HG03571 (cell line): ENCODE data around the gene RUNX1.

ENCODE experiments used
- ATAC-seq: cut with Tn5 transposase; IDR thresholded peaks from one replicate; pipeline ENCODE4 v1.9.1; 2021; ENCODE audit not compliant: unreplicated experiment

RUNX1 gene

DNA sequence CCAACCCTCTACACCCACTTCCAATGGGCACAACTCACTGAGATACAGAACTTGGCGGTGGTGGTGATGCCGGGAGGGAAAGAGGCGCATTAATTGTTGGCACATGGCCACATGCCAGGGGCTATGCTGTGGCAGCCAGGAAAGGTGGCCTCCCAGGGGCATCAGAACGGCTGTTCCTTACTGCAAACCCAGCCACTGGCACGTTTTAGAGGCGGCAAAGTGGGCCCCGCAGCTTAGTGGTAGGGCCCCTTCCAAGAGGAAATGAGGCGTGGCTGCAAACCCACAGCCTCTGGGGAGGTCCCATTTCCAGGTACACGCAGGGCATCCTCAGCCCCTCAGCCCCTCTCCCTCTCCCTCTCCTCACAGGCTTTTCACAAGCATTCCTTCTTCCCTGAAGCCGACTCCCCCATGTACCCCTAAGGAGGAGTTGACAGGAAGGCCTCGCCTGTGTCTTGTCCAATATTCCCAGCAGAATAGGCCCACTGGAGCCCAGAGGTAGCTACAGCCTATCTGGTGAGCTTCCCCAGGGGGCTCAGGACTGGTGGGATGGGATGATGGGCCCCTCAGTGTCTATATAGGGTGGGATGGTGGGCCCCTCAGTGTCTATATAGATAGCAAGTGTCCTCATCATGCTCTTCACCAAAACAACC lies 214.1 kb downstream of the RUNX1 start:
- ATAC-seq = no peak

DNA sequence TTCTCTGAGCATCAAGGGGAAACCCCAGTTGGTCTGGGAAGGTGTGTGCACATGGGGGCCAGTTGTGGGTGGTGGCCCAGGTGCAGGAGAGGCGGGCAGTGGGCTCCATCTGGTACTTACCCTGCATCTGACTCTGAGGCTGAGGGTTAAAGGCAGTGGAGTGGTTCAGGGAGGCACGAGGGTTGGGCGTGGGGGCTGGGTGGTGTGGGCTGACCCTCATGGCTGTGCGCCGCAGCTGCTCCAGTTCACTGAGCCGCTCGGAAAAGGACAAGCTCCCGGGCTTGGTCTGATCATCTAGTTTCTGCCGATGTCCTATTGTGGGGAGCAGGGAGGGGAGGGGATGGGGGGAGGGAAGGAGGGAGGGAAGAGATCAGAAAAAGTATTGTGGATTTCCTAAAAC lies 214.8 kb downstream of the RUNX1 start:
- no peak for ATAC-seq

DNA sequence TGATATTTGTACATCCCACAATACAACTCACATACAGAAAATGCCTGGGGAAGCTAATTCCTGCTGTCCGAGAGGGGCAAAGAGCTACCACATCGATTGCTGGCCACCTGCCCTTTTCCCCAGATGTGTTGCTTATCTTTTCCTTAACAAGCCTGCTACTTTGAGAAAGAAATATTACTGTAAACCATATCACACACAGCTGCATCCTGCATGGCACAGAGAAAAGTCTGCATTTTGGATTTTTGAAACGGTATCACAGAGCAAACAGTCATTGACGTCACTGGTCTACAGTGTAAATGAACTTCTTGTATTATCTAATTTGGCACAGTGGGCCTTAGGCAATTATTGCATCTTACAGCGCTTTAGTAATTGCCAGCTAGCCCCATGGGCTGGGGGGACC lies 215.6 kb downstream of the RUNX1 start:
- no peak for ATAC-seq

DNA sequence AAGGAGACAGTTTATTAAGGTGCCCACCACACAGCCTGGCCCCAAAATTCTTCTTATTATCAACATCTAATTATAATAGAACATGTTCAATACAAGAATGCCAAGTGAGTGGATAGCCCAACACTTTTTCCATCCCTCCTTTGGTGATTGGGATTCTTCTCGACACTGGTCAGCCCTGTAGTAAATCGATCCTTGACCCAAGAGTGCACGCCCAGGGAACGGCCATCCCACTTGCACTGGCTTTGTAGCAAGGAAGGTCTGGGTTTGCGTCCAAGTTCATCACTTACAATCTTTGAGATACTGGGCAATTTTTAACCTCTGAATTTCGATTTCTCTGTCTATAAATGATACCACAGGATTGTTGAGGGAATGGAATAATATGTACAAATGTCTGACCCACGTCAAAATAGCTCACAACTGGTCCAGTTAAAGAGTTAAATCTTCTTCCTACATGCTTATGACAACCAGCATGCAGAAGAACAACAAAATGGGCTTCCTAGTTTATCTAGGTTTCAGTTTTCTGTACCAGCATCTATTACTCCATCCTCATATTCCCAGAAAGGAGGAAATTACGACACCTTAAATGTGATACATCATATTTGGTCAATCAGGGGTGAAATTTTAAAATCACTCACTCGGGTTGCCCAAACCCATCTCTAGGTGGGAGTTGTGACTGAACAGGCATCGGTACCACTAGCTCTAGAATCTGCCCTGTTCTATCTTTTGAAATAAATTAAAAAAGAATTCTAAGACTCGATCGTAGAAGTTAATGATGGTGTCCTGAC lies 218.5 kb downstream of the RUNX1 start:
- ATAC-seq = no peak

DNA sequence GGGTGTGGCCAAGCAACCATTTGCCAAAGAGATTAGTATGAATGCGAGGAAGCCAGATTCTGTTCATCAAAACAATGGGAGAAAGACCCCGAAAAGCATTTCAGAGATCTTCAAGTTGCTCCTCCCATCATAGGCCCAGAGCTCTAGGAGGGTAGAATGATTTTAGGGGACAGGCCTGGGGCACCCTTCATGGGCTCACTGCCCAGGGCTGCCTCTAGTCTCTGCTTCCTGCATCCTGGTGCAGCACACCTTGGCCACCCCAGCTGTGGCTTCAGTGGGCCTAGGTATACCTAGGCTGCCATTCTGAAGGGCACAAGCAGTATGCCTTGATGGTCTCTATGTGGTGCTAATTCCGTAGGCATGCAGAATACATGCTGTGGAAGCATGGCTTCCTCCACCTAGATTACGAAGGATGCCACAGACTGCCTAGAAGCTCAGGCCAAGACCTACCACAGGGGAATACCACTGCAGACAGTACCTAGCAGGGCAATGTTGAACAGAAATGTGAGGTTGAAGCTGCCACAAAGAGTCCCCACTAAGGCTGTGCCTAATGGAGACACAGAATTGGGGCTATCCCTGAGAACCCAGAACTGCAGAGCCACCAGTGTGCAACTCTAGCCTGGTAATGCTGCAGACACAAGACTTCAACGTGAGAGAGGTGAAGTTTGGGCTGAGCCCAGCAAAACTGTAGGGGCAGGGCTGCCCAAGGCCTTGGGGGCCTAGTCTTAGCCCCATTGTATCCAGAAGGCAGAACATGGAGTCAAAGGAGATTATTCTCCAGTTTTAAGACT lies 221.5 kb downstream of the RUNX1 start:
- ATAC-seq = no peak

DNA sequence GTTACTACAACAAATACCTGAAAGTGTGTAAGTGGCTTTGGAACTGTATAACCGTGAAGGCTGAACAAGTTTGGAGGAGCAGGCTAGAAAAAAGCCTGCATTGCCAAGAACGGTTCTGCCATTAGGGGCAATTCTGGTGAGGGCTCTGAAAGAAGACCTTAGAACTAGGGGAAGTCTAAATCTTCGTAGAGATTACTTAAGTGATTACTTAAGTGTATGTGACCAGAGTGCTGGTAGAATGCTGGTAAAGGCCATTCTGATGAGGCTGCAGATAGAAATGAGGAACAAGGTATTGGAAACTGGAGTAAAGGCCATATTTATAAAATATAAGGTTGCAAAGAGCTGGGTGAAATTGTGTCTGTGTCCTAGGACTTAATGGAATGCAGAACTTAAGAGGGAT lies 222.3 kb downstream of the RUNX1 start:
- no peak for ATAC-seq

DNA sequence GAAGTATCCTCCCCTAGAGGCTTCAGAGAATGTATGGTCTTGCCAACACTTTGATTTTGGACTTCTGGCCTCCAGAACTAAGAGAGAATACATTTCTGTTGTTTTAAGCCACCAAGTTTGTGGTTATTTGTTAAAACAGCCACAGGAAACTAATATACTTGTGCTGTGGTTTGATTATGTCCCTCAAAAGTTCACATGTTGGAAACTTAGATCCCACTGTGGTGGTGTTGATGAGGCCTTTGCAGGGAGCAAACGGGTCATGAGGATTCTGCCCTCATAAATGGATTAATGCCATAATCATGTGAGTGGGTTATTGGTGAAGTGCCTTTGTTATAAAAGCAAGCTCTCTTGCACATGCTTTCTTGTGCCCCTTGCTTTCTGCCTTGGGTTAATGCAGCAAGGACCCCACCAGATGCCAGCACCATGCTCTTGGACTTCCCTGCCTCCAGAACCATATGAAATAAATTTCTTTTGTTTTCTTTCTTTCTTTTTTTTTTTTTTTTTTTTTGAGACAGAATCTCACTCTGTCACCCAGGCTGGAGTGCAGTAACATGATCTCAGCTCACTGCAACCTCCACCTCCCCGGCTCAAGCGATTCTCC lies 223.1 kb downstream of the RUNX1 start:
- ATAC-seq = no peak

DNA sequence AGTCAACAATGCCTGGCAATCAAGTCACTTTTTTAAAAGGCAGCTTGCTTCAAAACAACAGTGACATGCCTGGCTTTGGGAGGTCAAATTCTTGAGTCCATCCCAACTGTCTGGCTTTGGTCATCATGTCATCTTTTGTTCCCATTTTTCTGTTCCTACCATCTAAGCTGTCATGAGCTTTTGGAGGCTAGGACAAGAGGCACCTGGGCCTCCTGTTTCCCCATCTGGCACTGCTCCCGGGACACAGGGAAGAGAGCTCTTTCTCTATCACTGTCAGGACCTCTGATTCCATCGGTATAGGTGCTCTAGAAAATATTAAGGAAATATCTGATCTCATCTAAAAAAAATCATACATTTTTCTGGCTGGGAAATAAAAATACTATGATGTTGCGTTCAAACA lies 224.0 kb downstream of the RUNX1 start:
- no peak for ATAC-seq

DNA sequence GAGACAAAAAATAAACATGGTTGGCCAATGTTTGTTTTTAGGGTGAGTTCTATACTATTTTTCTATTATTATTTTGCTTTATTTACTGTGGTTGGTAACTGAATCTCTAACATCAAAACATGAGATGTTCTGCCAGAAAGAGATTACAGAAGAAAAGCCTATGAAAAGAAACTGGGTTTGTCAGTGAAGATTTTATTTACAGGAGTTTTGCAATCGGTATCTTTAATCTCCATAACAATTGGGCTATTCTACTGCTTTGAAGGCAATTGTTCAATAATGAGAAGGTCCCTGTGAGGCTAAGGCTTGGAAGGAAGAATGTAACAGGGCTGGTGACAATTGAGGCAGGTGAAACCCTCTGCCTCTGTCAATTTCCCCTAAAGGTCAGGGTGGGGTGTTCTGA lies 224.8 kb downstream of the RUNX1 start:
- no peak for ATAC-seq

DNA sequence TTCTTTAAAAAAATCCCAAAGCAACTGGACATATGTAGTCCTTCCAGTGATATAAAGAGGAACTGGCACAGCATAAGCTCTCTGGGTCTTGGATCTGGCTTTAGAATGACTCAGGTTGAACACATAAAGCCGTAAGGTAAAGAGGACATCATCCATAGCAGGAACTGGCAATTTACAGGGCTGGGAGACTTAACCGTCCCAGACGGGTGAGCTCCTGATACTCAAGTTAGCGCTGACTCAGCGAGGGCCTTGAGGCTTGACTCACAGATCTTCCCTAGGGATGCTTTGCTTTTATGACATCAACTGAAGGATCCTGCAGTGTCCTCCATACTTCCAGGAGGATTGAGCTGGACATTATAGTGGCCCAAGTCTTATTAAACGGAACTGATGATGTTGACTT lies 226.2 kb downstream of the RUNX1 start:
- no peak for ATAC-seq

DNA sequence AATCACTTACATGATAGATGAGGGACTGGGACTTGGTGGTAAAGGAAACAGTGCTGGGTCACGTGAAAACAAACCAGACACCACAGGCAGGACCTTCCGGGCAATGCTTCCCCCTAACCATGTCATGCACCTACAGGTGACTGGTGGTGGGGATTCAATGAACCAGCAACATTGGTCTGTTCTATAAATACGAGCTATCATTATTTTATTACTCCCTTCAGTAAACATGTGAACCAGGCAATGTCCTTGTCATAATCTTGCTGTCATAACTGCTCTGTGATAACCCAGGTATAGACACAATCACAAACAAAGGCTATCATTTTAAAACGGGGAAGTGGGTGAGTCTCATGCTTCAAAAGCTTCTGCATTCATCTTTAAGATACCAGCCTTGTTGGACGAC lies 226.9 kb downstream of the RUNX1 start:
- ATAC-seq = no peak

DNA sequence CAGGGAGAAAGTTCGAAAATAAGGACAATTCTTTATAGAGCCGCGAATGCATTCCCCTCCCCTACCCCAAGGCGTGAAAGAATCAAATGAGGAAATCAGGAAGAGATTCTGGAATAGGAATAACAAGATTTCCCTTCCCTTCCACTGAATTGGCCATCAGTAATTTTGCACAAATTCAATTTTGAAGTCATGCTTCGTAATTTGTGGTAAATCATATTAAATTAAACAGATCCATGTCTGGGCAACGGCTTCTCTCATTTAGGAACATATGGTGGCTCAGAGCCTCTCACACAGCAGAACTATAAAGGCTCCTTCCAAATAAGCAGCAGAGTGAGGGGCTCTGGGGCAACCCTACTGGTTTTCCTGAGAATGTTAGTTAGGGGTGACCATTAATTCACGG lies 227.4 kb downstream of the RUNX1 start:
- ATAC-seq = no peak

DNA sequence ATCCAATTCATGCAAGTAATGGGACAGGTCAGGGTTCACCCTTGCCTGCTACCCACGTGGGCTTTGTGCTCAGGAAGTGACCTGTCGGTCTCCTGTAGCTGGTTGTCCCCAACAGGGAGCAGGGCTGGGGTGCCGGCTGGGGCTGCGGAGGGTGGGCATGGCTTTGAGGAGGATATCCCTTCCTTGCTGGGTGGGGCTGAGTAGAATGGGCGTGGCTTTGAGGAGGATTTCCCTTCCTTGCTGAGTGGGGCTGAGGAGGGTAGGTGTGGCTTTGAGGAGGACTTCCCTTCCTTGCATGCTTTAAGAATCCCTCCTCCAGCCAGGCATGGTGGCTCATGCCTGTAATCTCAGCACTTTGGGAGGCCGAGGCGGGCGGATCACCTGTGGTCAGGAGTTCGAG lies 229.1 kb downstream of the RUNX1 start:
- ATAC-seq = no peak

DNA sequence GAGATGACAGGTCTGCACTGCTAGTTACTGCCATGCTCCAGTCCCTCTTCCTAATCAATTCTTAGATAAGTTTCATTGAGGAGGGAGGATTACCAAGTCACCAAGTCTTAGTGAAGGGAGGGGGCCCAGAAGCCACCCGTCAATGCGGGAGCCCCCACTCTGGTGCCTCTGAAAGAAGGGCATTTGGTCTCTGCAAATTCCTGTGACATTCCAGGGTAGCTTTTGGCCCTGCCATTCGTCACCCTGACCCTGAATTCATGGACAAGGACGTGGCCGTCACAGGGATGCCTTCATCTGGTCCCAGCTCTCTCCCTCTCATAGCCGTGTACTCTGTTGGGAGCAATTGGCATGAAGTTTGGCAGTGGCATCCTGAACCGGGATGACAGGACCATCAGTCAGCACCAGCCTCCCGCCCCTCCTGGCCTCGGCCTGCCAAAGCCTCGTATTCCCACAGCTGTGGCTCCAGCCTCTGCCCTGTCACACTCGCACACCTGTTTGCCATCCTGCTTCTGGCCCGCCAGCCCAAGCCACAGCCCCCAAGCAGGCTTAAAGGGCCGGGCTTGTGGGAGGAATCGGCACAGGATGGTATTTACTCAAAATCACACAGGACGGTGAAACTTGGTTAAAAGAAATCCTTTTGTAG lies 229.6 kb downstream of the RUNX1 start:
- no peak for ATAC-seq

DNA sequence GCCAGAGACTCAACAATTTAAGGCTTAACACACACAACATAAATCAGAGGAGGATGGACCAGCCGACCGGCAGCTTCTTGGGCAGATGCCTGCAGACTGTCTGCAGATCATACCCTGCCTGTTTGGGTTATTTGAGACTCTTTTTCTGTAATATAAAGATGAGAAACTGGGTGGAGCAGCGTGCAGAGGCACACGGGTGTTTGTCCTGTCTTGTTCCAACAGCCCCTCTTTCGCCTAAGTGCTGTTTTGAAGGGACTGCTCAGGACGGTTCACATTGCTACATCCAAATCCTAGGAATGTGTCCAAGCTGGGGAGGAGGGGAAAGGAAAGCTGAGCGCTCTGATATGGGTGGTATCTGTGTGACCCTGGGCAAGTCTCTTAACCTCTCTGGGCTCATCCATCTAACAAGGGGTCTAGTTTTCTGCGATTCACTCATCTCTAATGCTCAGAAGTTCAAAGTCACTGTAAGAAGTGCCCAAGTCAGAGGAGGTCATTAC lies 230.4 kb downstream of the RUNX1 start:
- ATAC-seq = no peak

DNA sequence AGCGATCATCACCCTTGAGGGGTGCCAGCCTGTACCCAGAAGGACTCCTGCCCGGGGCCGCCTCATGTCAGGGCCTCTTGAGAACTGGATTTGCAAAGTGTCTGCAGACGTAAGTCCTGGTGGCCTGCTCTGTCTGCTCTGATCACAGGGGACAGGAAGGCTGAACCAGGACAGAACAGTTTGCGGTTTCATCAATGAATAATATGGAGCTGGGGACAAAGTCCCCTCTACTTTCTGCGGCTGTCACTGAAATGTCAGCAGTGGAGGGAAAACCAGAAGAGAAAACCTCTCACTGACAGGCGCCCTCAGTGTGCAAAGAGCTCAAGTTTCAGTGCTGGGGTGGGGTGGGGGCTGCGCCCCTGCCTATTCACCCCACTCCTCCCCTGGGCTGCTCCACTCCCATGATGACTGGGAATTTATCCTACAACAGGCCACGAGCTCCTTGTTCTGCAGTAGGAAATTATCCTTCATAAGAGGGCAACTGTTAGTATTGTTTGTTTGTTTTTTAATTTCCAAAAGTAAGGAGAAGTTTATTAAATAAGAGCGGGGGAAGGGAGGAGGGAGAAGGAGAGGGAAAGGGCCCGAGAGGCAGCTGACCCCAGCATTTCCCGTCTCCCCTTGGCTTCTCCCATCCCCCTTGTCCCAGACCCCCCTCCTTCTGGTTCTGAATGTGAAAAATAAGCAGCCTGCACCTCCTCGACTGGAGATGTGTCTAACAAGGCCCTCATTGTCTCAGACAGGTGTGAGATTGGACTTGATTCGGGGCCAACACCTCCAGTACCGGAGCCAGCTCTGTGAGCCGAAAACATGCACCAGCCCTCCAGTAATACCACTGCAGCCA lies 231.1 kb downstream of the RUNX1 start:
- ATAC-seq = no peak

DNA sequence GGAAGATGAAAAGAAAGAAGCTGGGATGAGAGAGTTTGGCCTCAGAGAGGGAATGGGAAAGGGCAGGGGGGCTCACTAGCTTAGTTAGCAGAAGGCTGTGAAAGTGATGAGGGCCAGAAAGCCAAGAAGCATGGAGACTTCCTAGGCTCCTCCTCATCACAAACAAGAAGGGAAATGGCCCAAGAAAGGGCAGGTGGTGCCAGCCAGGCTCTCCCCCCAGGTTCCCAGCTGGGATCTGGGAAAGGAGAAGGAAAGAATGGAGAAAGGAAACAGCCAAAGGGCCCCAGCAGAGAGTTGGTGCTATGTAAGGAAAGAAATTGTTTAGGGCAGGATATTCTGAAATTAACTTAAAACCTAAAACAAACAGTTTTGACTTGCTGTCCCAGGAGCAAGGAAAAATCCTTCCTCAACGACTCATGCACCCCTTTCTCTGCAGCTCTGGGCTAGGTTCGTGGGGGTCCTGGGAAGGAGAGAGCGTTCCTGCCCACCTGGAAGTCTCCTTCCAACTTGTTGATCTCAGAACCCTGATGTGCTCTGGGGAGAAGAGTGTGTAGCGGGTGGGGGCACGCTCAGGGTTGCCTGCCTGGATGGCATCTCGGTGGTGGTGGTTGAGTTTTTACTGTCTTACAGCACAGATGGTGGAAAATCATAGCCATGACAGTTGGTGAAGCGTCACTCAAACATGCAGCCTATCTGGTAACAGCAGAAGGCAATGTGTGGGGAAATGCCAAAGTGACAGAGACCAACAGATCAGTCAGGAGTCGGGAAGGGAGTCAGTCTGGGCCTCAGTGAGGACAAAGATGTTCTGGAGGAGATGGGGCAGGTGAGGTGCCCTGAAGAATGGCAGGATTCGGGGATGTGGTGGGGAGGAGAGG lies 233.0 kb downstream of the RUNX1 start:
- ATAC-seq = no peak

DNA sequence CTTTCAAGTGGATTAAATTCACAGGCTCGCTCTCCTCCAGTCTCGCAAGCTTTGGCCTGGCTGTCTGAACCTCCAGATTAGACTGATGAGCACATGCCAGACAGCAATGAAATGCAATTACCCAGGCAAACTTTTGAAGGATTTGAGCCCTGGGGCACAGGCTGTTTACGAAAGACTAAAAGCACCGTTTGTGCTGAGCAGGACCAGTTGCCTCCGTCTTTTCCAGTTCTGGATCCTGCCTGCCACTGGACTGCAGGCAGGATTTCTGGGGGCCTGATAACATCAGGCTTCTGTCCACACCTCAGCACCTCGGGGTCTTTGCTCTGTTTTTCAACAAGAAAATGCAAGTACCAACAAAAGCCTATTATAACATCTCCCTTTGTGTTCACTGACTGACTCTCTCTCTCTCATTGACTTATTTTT lies 234.6 kb downstream of the RUNX1 start:
- ATAC-seq = no peak

DNA sequence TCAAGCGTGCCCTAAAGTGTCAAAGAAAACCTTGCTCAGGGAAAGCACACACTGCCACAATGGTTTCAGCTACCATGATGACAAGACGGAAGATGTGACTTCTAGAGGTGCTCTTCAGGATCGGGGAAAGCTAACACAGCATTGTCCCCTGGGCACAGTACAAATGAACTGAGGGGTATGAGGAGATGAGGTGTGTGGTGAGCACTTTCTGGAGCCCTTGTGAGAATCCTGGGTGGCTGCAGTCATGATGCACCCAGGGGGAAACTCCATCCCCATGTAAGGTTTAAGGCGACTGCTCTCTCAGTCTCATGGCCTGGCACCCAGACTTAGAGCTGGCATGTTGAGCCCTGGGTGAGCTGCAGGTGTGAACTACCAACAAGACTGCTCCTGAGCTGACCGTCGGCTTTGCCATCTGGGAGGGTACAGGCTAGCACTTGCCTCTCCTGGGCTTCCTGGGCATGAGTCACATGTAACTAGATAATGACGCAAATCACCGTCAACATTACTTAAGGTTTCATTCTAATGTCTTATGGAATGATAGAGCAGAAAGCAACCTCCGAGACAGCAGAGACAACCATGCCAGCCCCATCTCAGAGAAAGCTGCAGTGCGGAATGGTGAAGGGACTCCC lies 235.7 kb downstream of the RUNX1 start:
- no peak for ATAC-seq
